Activated T-cell treated with anti-CD3 and anti-CD28 coated beads, Interleukin-2, amount 50 U/mL, for 48 hours (primary cell): ENCODE results near the gene EVC.
"Not testable (repeated sequence)": the region's sequence is repeated elsewhere in the genome, so short reads cannot be mapped to it uniquely, and the experiment has no call there.

ENCODE experiments used
- DNase-seq, 2 experiments: peaks; one replicate each; pipeline ENCODE4 v3.0.0-alpha.2; 2020

Gene EVC

DNA sequence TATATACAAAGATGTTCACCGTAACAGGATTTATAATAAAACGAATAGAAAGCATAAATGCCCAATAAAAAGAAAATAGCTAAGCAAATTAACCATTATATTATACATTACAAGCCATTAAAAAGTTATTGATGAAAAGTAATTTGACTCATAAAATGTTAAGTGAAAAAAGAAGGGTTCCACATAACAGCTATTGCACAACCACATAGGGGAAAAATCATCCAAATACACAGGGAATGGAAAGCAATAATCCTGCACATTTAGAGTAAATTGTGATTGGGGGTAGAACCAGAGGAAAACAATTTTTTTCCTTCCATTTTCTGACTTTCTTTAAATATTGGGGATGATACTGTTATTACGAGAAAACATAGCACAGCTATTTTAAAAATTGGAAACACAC lies 143.9 kb downstream of the EVC start:
- no peak for DNase-seq

DNA sequence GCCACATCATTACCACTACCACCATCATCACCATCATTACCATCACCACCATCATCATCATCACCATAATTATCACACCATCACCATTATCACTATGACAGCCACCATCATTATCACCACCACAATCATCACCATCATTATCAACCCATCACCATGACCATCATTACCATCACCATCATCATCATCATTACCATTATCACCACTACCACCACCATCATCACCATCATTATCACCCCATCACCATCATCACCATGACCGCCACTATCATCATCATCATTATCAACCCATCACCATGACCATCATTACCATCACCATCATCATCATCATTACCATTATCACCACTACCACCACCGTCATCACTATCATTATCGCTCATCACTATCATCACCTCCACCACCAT lies 145.4 kb downstream of the EVC start:
- not testable (repeated sequence) for DNase-seq

DNA sequence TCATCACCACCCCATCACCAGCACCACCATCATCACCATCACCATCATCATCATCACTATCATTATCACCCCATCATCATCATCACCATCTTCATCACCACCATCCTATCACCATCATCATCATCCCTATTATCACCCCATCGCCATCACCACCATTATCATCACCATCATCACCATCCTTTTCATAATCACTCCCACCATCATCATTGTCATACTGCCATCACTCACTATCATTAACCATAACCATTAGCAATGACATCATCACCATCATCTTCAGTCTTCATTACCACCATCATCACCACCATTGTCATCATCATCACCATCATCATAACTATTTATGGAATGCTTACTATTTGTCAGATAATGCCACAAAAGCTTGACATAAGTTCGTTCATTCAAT lies 146.2 kb downstream of the EVC start:
- DNase-seq, result no peak

DNA sequence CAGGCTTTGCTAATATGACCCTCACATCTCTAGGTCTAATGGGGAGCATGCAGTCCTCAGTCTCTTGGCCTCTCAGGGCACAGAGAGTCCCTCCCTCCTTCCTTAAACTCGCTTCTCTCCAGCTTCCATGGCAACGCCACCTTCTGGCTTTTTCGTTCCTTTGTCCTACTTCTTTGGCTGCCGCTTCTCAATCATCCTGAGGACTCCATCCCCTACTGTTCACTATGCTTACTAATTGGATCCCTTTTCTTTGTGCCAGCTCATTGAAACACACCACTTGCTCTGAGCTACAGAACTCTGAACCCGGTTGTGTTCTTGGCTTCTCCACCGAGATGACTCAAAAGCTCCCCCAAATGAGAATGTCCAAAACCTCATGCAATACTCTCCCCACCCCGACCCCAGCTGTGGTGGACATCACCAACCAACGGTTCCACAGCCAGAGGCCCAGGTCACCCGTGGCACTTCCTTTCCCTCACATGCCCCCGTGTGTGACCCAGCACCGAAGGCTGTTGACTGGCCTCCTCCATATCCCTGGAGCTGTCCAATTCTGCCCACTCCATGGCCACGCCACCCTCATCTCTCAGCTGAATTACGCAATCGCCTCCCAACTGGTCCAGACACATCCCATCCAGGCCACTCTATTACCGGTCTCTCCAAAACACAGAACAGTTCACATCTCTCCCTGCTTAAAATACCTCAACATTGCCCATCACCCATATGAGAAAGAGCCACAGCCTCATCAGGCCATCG lies 147.2 kb downstream of the EVC start:
- DNase-seq, result no peak

DNA sequence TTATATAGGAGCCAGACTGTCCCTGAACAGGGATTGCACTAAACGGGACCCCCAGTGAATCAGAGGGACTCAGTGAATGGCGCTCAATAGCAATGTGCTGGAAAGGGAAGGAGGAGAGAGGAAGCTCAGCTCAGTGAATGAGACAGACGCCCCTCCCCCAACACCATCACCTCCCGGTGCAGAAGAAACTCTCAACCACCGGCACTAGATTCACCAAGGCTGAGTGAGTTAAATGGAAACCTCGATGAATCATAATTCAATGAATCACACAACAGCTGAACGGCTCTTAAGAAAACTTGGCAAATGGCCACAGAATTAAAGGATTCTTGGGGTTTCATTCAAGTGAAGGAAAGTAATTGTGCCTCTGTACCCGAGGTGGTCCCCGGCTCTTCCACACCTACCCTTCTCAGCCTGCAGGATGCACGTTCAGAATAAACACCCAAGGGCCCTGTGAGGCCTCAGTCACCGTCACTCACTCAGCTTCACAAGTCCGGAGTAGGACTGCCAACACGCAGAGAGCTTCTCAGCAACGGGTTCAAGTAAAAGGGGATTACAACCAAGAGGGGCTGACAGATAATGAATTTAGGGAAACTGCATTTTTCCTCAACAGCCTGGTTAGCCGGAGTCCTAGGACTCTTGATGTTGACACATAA lies 152.6 kb downstream of the EVC start:
- peak; percentile 63 to 73 for DNase-seq
